Mammary epithelial cell (primary cell): ENCODE results near the gene TMEM139.

Source experiments
- EZH2 ChIP-seq: IDR thresholded peaks from 2 replicates; pipeline ENCODE4 v1.6.1; 2012; ENCODE audit warnings: low read length, inconsistent platforms, borderline replicate concordance
- TF ChIP-seq, protein P1 (sequence below), 2 donors: IDR thresholded peaks in 1 of 2; conservative IDR thresholded peaks in 1 of 2; 2 replicates each; pipeline ENCODE4 v1.5.1; 2011 to 2012; ENCODE audit warnings: inconsistent platforms in 2 of 2, low read length in 2 of 2, mild to moderate bottlenecking in 2 of 2, control low read depth in 1 of 2, low read depth in 1 of 2; ENCODE audit not compliant: insufficient read depth in 1 of 2; ENCODE audit errors: extremely low read depth in 1 of 2

DNA sequence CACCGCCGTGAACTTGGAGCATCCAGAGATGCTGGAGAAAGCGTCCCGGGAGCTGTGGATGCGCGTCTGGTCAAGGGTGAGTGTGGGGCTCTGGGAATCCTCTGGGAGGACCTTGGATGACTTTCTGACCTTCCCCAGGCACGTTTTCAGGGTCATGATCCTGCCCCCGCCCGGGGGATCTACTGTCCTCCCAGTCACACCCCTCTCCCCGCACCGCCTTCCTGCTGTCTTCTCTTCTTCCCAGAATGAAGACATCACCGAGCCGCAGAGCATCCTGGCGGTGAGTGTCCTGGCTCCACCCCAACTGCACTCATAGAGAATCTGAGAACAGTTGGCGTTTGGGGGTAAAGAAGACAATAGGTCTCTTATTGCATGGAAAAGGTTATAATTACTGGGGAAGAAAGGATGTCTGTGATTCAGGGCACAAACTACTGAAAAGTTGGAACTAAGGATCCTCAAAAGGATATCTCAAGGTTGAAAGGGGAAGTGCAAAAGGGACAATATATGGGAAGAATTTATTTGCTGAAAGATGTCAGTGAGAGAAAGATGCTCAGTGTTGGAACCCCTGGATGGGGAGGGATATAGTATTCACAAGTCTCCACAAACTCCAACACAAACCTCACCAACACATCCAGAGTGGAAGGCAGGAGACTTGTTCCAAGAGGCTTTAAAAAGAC is 19.6 kb upstream of the TMEM139 start:
- TF ChIP-seq, protein P1, sequence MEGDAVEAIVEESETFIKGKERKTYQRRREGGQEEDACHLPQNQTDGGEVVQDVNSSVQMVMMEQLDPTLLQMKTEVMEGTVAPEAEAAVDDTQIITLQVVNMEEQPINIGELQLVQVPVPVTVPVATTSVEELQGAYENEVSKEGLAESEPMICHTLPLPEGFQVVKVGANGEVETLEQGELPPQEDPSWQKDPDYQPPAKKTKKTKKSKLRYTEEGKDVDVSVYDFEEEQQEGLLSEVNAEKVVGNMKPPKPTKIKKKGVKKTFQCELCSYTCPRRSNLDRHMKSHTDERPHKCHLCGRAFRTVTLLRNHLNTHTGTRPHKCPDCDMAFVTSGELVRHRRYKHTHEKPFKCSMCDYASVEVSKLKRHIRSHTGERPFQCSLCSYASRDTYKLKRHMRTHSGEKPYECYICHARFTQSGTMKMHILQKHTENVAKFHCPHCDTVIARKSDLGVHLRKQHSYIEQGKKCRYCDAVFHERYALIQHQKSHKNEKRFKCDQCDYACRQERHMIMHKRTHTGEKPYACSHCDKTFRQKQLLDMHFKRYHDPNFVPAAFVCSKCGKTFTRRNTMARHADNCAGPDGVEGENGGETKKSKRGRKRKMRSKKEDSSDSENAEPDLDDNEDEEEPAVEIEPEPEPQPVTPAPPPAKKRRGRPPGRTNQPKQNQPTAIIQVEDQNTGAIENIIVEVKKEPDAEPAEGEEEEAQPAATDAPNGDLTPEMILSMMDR (conservative IDR thresholded peaks at IDR 0.05 in 1 of 2, IDR thresholded peaks at IDR 0.05 in 1 of 2; ENCODE audit: extremely low read depth in 1 of 2, insufficient read depth in 1 of 2, low read depth in 1 of 2, low read length in 2 of 2) = no peak
- no peak for TF ChIP-seq EZH2
